HL-60 (cell line): Measurements from ENCODE around the gene DIP2B.

ENCODE experiments used
- CTCF ChIP-seq: IDR thresholded peaks from one replicate; pipeline ENCODE4 v1.5.1; 2011; ENCODE audit warnings: low read length, control low read depth, inconsistent platforms; ENCODE audit not compliant: insufficient read depth
- GABPA ChIP-seq: IDR thresholded peaks from 2 replicates; pipeline ENCODE4 v1.6.1; 2012; ENCODE audit warnings: low read depth
- POLR2AphosphoS5 ChIP-seq: IDR thresholded peaks from 2 replicates; pipeline ENCODE4 v1.6.1; 2012; ENCODE audit warnings: low read depth
- REST ChIP-seq: IDR thresholded peaks from 2 replicates; pipeline ENCODE4 v1.6.1; 2012; ENCODE audit warnings: low read depth; ENCODE audit not compliant: insufficient replicate concordance
- SPI1 ChIP-seq: IDR thresholded peaks from 2 replicates; pipeline ENCODE4 v1.6.1; 2012; ENCODE audit warnings: low read depth, mild to moderate bottlenecking, borderline replicate concordance

GRCh38 chr12:50524621-50525020, 19.8 kb downstream of the DIP2B start:
- TF ChIP-seq CTCF (no peak), REST (no peak), POLR2AphosphoS5 (no peak), GABPA (no peak), SPI1 (no peak)
